HepG2 (cell line): ENCODE measurements around the gene KIAA0319L. TPM values are rescaled to one million over a fixed set of nuclear protein-coding genes. Genes with fewer than 3 reads are reported as not detected.
A peak's percentile ranks its signal among the peaks of the same experiment; 100 is the strongest.

Experiments
- HNRNPUL1 ChIP-seq: fragments of 200-400 bp; formaldehyde crosslinking; IDR thresholded peaks from 2 replicates; pipeline ENCODE4 v1.6.1; 2017; ENCODE audit warnings: low read depth, mild to moderate bottlenecking, low read length, moderate library complexity
- IRX3 ChIP-seq: sonication (generic); formaldehyde crosslinking; IDR thresholded peaks from 2 replicates; pipeline ENCODE4 v1.8.1; 2023; ENCODE audit warnings: mild to moderate bottlenecking, low read depth, missing genetic modification reagents, borderline replicate concordance
- MAFK ChIP-seq, 2 experiments: IDR thresholded peaks in 1 of 2; conservative IDR thresholded peaks in 1 of 2; 2 replicates each; pipeline ENCODE4 v1.6.1; 2011; ENCODE audit warnings: improper control_type of control experiment in 2 of 2, low read length in 2 of 2
- MIXL1 ChIP-seq: IDR thresholded peaks from 2 replicates; pipeline ENCODE4 v1.6.1; 2016
- MTF1 ChIP-seq: sonication (generic); formaldehyde crosslinking; IDR thresholded peaks from 2 replicates; pipeline ENCODE4 v1.5.0; 2020; ENCODE audit warnings: missing genetic modification reagents
- POGK ChIP-seq: sonication (generic); formaldehyde crosslinking; conservative IDR thresholded peaks from 2 replicates; pipeline ENCODE4 v1.8.0; 2022; ENCODE audit warnings: mild to moderate bottlenecking, moderate library complexity, missing genetic modification reagents
- PRPF4 ChIP-seq: fragments of 200-400 bp; formaldehyde crosslinking; IDR thresholded peaks from 2 replicates; pipeline ENCODE4 v1.6.1; 2016; ENCODE audit warnings: low read length, low read depth; ENCODE audit not compliant: poor library complexity, severe bottlenecking
- TAF15 ChIP-seq: fragments of 200-400 bp; formaldehyde crosslinking; IDR thresholded peaks from one replicate; pipeline ENCODE4 v1.6.1; 2018; ENCODE audit warnings: mild to moderate bottlenecking, low read depth, low read length; ENCODE audit not compliant: poor library complexity, severe bottlenecking
- ZBTB7A ChIP-seq: sonication (generic); formaldehyde crosslinking; IDR thresholded peaks from 2 replicates; pipeline ENCODE4 v1.8.0; 2022; ENCODE audit warnings: mild to moderate bottlenecking, missing genetic modification reagents
- ZKSCAN5 ChIP-seq: sonication (generic); formaldehyde crosslinking; IDR thresholded peaks from 2 replicates; pipeline ENCODE4 v1.5.1; 2020; ENCODE audit warnings: mild to moderate bottlenecking, missing genetic modification reagents
- ZNF335 ChIP-seq: sonication (generic); formaldehyde crosslinking; IDR thresholded peaks from 2 replicates; pipeline ENCODE4 v1.4.0; 2020; ENCODE audit warnings: missing genetic modification reagents
- ZNF414 ChIP-seq: sonication (generic); formaldehyde crosslinking; IDR thresholded peaks from 2 replicates; pipeline ENCODE4 v1.5.0; 2020; ENCODE audit warnings: missing genetic modification reagents
- ZNF703 ChIP-seq: sonication (generic); formaldehyde crosslinking; IDR thresholded peaks from 2 replicates; pipeline ENCODE4 v1.5.1; 2020; ENCODE audit warnings: missing genetic modification reagents, mild to moderate bottlenecking, moderate library complexity, borderline replicate concordance
- polyA plus RNA-seq, 8 experiments: library from polyadenylated mRNA; depleted of rRNA in 3 of 8; stranded (reverse) in 7 of 8; unstranded in 1 of 8; fragments of >200 nt; fragmentation: Illumina TruSeq in 4 of 8; extraction: Trizol in 4 of 8; gene quantifications; 2 replicates each; pipeline versions ENCODE4 v1.2.1 to v1.2.3, GENCODE V29; 2011 to 2016; ENCODE audit warnings: low read depth in 4 of 8, missing spikeins in 1 of 8, mixed read lengths in 1 of 8; ENCODE audit not compliant: insufficient read depth in 1 of 8
- total RNA-seq, 5 experiments: library from RNA; depleted of rRNA; stranded (reverse); fragments of >200 nt; fragmentation: Illumina TruSeq; extraction: Trizol; gene quantifications; 2 replicates each; pipeline ENCODE4 v1.2.3, GENCODE V29; 2016; ENCODE audit warnings: low read depth in 1 of 5
- TF ChIP-seq, protein P1 (sequence below): IDR thresholded peaks from 2 replicates; pipeline ENCODE4 v1.6.1; 2016; ENCODE audit warnings: missing compliant biosample characterization, missing genetic modification reagents, borderline replicate concordance
- TF ChIP-seq, protein P2 (sequence below): sonication (generic); formaldehyde crosslinking; IDR thresholded peaks from 2 replicates; pipeline ENCODE4 v1.4.0; 2020; ENCODE audit warnings: missing genetic modification reagents
- TF ChIP-seq, protein P3 (sequence below): sonication (generic); formaldehyde crosslinking; IDR thresholded peaks from 2 replicates; pipeline ENCODE4 v1.9.0; 2022; ENCODE audit warnings: low read depth, missing genetic modification reagents

The KIAA0319L gene
- total and polyA plus RNA-seq, 2 of the 13 experiments (the other 11 are each of a cell fraction or from before 2014, with no cell fraction given), result 33.4 to 82.6 TPM

- TF ChIP-seq TAF15, result no peak
- TF ChIP-seq ZNF335, result no peak
- TF ChIP-seq, protein P1, sequence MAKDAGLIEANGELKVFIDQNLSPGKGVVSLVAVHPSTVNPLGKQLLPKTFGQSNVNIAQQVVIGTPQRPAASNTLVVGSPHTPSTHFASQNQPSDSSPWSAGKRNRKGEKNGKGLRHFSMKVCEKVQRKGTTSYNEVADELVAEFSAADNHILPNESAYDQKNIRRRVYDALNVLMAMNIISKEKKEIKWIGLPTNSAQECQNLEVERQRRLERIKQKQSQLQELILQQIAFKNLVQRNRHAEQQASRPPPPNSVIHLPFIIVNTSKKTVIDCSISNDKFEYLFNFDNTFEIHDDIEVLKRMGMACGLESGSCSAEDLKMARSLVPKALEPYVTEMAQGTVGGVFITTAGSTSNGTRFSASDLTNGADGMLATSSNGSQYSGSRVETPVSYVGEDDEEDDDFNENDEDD, result no peak
- TF ChIP-seq ZNF703 (CRISPR knock-in tag), result peak; percentile 45; the same call in 1 of the 2 replicates
- no peak for TF ChIP-seq ZNF414 (CRISPR knock-in tag)
- TF ChIP-seq MTF1 (CRISPR knock-in tag), result no peak
- TF ChIP-seq, protein P2, sequence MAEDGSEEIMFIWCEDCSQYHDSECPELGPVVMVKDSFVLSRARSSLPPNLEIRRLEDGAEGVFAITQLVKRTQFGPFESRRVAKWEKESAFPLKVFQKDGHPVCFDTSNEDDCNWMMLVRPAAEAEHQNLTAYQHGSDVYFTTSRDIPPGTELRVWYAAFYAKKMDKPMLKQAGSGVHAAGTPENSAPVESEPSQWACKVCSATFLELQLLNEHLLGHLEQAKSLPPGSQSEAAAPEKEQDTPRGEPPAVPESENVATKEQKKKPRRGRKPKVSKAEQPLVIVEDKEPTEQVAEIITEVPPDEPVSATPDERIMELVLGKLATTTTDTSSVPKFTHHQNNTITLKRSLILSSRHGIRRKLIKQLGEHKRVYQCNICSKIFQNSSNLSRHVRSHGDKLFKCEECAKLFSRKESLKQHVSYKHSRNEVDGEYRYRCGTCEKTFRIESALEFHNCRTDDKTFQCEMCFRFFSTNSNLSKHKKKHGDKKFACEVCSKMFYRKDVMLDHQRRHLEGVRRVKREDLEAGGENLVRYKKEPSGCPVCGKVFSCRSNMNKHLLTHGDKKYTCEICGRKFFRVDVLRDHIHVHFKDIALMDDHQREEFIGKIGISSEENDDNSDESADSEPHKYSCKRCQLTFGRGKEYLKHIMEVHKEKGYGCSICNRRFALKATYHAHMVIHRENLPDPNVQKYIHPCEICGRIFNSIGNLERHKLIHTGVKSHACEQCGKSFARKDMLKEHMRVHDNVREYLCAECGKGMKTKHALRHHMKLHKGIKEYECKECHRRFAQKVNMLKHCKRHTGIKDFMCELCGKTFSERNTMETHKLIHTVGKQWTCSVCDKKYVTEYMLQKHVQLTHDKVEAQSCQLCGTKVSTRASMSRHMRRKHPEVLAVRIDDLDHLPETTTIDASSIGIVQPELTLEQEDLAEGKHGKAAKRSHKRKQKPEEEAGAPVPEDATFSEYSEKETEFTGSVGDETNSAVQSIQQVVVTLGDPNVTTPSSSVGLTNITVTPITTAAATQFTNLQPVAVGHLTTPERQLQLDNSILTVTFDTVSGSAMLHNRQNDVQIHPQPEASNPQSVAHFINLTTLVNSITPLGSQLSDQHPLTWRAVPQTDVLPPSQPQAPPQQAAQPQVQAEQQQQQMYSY, result no peak
- TF ChIP-seq, protein P3, sequence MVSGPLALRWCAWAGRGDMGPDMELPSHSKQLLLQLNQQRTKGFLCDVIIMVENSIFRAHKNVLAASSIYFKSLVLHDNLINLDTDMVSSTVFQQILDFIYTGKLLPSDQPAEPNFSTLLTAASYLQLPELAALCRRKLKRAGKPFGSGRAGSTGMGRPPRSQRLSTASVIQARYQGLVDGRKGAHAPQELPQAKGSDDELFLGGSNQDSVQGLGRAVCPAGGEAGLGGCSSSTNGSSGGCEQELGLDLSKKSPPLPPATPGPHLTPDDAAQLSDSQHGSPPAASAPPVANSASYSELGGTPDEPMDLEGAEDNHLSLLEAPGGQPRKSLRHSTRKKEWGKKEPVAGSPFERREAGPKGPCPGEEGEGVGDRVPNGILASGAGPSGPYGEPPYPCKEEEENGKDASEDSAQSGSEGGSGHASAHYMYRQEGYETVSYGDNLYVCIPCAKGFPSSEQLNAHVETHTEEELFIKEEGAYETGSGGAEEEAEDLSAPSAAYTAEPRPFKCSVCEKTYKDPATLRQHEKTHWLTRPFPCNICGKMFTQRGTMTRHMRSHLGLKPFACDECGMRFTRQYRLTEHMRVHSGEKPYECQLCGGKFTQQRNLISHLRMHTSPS (CRISPR knock-in tag), result no peak
- TF ChIP-seq ZKSCAN5 (CRISPR knock-in tag), result no peak
- TF ChIP-seq POGK (CRISPR knock-in tag), result no peak
- no peak for TF ChIP-seq IRX3 (CRISPR knock-in tag)
- peak; percentile 49; the same call in 1 of the 2 replicates for TF ChIP-seq ZBTB7A
- TF ChIP-seq HNRNPUL1, result no peak
- TF ChIP-seq MIXL1 (CRISPR knock-in tag), result peak; percentile 26; the same call in 1 of the 2 replicates
- TF ChIP-seq MAFK (conservative IDR thresholded peaks at IDR 0.05 in 1 of 2, IDR thresholded peaks at IDR 0.05 in 1 of 2; ENCODE audit: low read length in 2 of 2), result no peak
- TF ChIP-seq PRPF4, result no peak
Observed at GRCh38 chr1:35555601-35556477, 1.4 kb downstream of the KIAA0319L start (continued).
